Mesodermal cell (in vitro differentiated cells): ENCODE measurements around the gene STAT2.
A peak's percentile ranks its signal among the peaks of the same experiment; 100 is the strongest.
"Not testable (repeated sequence)": the region's sequence is repeated elsewhere in the genome, so short reads cannot be mapped to it uniquely, and the experiment has no call there.

Source experiments
- H3K27ac ChIP-seq: 2 replicates; pipeline ENCODE4 v1.7.0; 2013; ENCODE audit warnings: mild to moderate bottlenecking, low read depth, low read length, moderate library complexity; ENCODE audit not compliant: severe bottlenecking
- H3K36me3 ChIP-seq: 2 replicates; pipeline ENCODE4 v1.7.1; 2013; ENCODE audit warnings: mild to moderate bottlenecking, low read length, moderate library complexity; ENCODE audit not compliant: control insufficient read depth, insufficient read depth
- H3K4me1 ChIP-seq: one replicate; pipeline ENCODE4 v1.7.1; 2013; ENCODE audit warnings: mild to moderate bottlenecking, low read length; ENCODE audit not compliant: insufficient read depth, control insufficient read depth, poor library complexity, severe bottlenecking
- H3K4me3 ChIP-seq: 2 replicates; pipeline ENCODE4 v1.7.0; 2013; ENCODE audit warnings: low read length, control low read depth, mild to moderate bottlenecking; ENCODE audit not compliant: insufficient read depth, poor library complexity, severe bottlenecking; ENCODE audit errors: extremely low read depth
- H3K9me3 ChIP-seq: 2 replicates; pipeline ENCODE4 v1.7.1; 2013; ENCODE audit warnings: mild to moderate bottlenecking, low read length, moderate library complexity; ENCODE audit not compliant: control insufficient read depth
- WGBS, 2 experiments: methylation state at CpG; one replicate each; pipeline ENCODE4 v1.1.5; 2013; ENCODE audit warnings: missing lambda C conversion rate in 2 of 2; ENCODE audit not compliant: insufficient coverage in 2 of 2; 5-methylcytosine and 5-hydroxymethylcytosine counted together

The STAT2 gene

DNA sequence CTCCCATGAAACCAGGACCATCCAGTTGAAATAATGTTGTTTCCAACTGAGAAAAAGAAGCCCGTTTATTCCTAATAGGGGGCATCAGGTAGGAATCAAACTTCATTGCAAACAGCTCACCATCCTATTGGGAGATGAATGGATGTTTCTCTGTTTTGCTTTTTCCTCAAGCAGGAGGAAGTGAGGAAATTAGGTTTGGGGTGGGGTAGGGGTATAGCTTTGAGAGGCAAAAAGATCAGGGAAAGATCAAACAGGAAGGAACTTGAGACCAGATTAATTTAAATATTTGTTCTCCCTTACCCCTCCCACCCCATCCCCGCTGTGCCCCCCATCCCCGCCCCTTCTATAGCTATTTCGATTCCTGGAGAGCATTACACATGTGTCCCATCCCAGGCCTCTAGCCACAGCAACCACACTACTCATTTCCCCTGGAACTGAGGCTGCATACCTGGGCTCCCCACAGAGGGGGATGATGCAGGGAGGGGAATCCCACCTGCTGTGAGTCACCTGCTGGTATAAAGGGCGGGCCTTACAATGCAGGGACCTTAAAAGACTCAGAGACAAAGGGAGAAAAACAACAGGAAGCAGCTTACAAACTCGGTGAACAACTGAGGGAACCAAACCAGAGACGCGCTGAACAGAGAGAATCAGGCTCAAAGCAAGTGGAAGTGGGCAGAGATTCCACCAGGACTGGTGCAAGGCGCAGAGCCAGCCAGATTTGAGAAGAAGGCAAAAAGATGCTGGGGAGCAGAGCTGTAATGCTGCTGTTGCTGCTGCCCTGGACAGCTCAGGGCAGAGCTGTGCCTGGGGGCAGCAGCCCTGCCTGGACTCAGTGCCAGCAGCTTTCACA lies 21.4 kb downstream of the STAT2 start, which contains the start of gene IL23A:
Gene IL23A (plus strand): TSS at position 577 of the 850 bp plus-strand sequence. CDS start 161 bp downstream, at position 738.
- WGBS, 2 experiments = 38 to 44% methylated on average over 4 to 6 of the region's 9 CpGs
- Histone ChIP-seq H3K27ac (no peak within 1 kb of the TSS), H3K4me3 (no peak within 1 kb of the TSS), H3K36me3 (peaks cover 20% of the 10 kb centered on the region), H3K4me1 (no peaks in the 10 kb centered on the region), H3K9me3 (no peaks in the 10 kb centered on the region)

DNA sequence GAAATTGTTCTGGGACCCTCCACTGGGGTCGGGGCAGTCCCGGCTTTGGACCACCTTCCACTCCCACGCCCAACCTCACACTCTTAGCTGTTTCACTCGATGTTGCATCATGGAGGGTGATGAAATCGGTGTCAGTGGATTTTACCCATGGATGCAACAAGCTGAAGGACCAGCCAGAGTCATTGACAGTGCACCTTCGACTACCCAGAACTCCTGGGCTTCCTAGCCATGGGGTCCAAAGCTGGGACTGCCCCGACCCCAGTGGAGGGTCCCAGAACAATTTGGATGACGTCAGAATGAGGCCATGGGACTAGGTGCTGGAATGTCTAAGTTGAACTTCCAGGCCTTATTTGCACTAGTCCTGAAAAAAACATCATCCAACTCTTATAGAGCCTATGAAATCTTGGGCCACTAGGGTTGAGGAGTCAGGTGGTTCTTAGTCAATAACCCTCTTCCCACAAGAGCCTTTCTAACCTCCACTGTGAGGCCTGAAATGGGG lies 22.1 kb downstream of the STAT2 start:
- no peak overlapping the region for H3K4me3 ChIP-seq
- H3K36me3 ChIP-seq = peaks cover 13% of the 10 kb centered on the region
- peaks cover 6% of the 10 kb centered on the region for H3K4me1 ChIP-seq
- 89 to 91% methylated on average over 6 to 7 of the region's 8 CpGs for WGBS, 2 experiments
- no peaks in the 10 kb centered on the region for H3K9me3 ChIP-seq
- H3K27ac ChIP-seq = no peak overlapping the region

DNA sequence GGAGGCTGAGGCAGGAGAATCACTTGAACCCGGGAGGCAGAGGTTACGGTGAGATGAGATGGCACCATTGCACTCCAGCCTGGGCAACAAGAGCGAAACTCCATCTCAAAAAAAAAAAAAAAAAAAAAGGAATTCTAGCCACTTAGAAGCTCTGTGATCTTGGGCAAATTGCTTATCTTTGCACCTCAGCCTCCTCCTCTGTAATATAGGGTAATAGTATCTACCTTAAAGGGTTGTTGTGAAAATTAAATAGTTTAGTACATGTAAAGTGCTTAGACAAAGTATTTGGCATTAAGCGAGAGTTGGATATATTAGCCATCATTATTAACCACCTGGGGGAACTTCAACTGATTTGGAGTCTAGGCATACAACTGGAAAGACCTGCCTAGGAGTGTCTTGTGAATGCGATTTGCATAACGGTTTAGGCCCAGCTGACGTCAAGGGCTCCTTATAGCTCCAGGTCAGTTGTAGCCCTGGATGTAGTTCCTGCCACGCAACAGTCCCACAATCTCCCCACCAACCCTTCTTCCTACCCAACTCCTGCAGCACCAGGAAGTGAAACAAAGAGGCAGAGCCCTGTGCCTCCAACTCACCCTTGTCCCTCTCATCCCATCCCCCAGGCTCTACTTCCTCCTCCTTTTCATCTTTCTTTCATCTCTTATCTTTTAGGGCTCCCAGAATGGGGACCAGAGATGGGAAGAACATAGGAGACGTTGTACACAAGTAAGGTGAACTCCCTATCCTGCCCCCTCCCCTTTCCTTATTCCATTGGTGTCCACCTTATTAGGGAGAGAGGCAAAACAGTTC lies 23.3 kb downstream of the STAT2 start:
- Histone ChIP-seq H3K27ac (no peak overlapping the region), H3K36me3 (peaks cover 6% of the 10 kb centered on the region), H3K4me1 (peaks cover 7% of the 10 kb centered on the region), H3K9me3 (no peaks in the 10 kb centered on the region), H3K4me3 (no peak overlapping the region)
- 90 to 100% methylated on average over 6 of the region's 9 CpGs for WGBS, 2 experiments

GRCh38 chr12:56335527-56335926 lies 24.4 kb downstream of the STAT2 start:
- not testable (repeated sequence) for H3K27ac ChIP-seq, H3K4me1 ChIP-seq, H3K9me3 ChIP-seq, H3K36me3 ChIP-seq, H3K4me3 ChIP-seq
- 88 to 95% methylated on average over 4 to 5 of the region's 8 CpGs for WGBS, 2 experiments

DNA sequence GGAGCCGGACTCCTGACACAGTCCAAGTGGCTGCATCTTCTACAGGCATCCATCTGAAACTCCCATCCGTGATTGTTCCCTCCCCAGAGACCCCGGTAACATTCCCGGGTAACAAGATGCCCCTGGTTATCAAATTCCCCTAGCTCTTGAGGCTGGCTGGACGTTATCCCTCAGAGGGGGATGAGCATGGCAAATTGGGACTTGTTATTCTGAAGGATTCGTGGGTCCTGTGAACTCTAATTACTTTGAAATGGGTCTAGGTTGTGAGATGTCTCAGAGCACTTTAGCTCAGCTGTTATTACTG lies 25.5 kb downstream of the STAT2 start:
- Histone ChIP-seq H3K36me3 (no peaks in the 10 kb centered on the region), H3K4me1 (peaks cover 7% of the 10 kb centered on the region), H3K27ac (peak overlapping the region; percentile 89), H3K4me3 (peak overlapping the region; percentile 61), H3K9me3 (no peaks in the 10 kb centered on the region)
- 43 to 50% methylated on average over 2 of the region's 6 CpGs for WGBS, 2 experiments

- H3K4me1 ChIP-seq = peaks cover 7% of the 10 kb centered on the region
- WGBS, 2 experiments = 1% methylated on average over 28 to 31 of the region's 45 CpGs
These were observed 26.0 kb downstream of the STAT2 start, which contains the start of gene PAN2 for GRCh38 chr12:56333679-56334489. TSS of gene PAN2 (minus strand) at chr12:56334000. CDS start at chr12:56333094, 906 bp downstream.

GRCh38 chr12:56333197-56333678 lies 26.7 kb downstream of the STAT2 start:
- H3K36me3 ChIP-seq = peaks cover 2% of the 10 kb centered on the region
- H3K4me1 ChIP-seq = peaks cover 7% of the 10 kb centered on the region
- no peaks in the 10 kb centered on the region for H3K9me3 ChIP-seq
- peak overlapping the region; percentile 89 for H3K27ac ChIP-seq
- 0% methylated on average over 2 of the region's 8 CpGs; no CpG with 5 or more reads in 1 of the 2 experiments for WGBS, 2 experiments
- H3K4me3 ChIP-seq = peak overlapping the region; percentile 61

More at GRCh38 chr12:56333679-56334489, 26.0 kb downstream of the STAT2 start, which contains the start of gene PAN2:
- Histone ChIP-seq H3K9me3 (no peaks in the 10 kb centered on the region), H3K27ac (peak within 1 kb of the TSS; percentile 89), H3K4me3 (peak within 1 kb of the TSS; percentile 61), H3K36me3 (no peaks in the 10 kb centered on the region)

GRCh38 chr12:56332512-56333196 lies 27.3 kb downstream of the STAT2 start:
- Histone ChIP-seq H3K27ac (no peak overlapping the region), H3K4me3 (peak overlapping the region; percentile 61)
- WGBS, 2 experiments = 96 to 97% methylated on average over 6 to 8 of the region's 11 CpGs

DNA sequence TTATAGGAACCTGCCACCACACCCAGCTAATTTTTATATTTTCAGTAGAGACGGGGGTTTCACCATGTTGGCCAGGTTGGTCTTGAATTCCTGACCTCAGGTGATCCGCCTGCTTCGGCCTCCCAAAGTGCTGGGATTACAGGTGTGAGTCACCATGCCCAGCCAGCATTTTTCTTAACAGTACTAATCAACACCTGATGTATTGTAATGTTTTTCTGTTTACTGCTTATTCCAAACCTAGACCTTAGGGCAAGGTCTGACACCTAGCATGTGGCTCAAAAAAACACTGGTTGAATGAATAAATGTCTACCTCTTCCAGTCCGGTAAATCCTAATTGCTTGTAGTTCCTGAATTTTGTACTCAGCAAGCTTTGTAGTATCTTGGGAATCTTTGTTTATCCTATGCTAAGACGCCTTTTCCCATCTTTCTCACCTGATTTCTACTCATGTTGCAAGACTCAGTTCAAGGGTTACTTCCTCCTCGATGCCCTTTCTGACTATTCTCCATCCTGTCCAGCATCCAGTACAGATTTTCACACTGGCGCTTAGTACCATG lies 28.9 kb downstream of the STAT2 start:
- H3K4me1 ChIP-seq = peaks cover 7% of the 10 kb centered on the region
- peaks cover 14% of the 10 kb centered on the region for H3K36me3 ChIP-seq
- no peaks in the 10 kb centered on the region for H3K9me3 ChIP-seq
- no peak overlapping the region for H3K4me3 ChIP-seq
- WGBS, 2 experiments = 60 to 92% methylated on average over 1 to 6 of the region's 7 CpGs
- no peak overlapping the region for H3K27ac ChIP-seq

More at GRCh38 chr12:56332512-56333196, 27.3 kb downstream of the STAT2 start:
- Histone ChIP-seq H3K4me1 (peaks cover 7% of the 10 kb centered on the region), H3K9me3 (no peaks in the 10 kb centered on the region), H3K36me3 (peaks cover 7% of the 10 kb centered on the region)
